Measurements from ENCODE around the gene RYR2.

RYR2 gene

GRCh38 chr1:237851210-237851845 lies 809.3 kb downstream of the RYR2 start:
- ChIA-PET CTCF (interaction anchor here (0.5 to 3.2 kb wide), 16 partner anchors 9 to 1742 kb away, joined by 3 to 34 read pairs (median 4); no protein-coding TSS in a partner anchor), POLR2A (no interaction called here)
- TF ChIP-seq ARNT (IDR thresholded peaks at IDR 0.05) (no peak), L3MBTL2 (conservative IDR thresholded peaks at IDR 0.05) (no peak), HDGF (IDR thresholded peaks at IDR 0.05; ENCODE audit: borderline replicate concordance) (no peak), TARDBP (IDR thresholded peaks at IDR 0.05) (no peak), FOXK2 (IDR thresholded peaks at IDR 0.05) (no peak), SP1 (IDR thresholded peaks at IDR 0.05) (no peak), BHLHE40 (IDR thresholded peaks at IDR 0.05; ENCODE audit: borderline replicate concordance) (no peak), FOXA1 (IDR thresholded peaks at IDR 0.05) (no peak), FOXM1 (IDR thresholded peaks at IDR 0.05; ENCODE audit: borderline replicate concordance) (no peak)
- DNase-seq (ENCODE audit: extremely low spot score), result peak; percentile 73

- ChIA-PET POLR2A (no interaction called here), CTCF (interaction anchor here (3.2 kb wide), 1 partner anchor 11 kb away, joined by 34 read pairs; no protein-coding TSS in a partner anchor)
- DNase-seq (ENCODE audit: extremely low spot score), result no peak
- TF ChIP-seq ARNT (IDR thresholded peaks at IDR 0.05) (no peak), NFRKB (IDR thresholded peaks at IDR 0.05) (no peak), ELF4 (IDR thresholded peaks at IDR 0.05) (no peak), SP1 (IDR thresholded peaks at IDR 0.05) (no peak), HDGF (IDR thresholded peaks at IDR 0.05; ENCODE audit: borderline replicate concordance) (no peak), L3MBTL2 (conservative IDR thresholded peaks at IDR 0.05) (no peak), FOXM1 (IDR thresholded peaks at IDR 0.05; ENCODE audit: borderline replicate concordance) (no peak), BHLHE40 (IDR thresholded peaks at IDR 0.05; ENCODE audit: borderline replicate concordance) (no peak), SUZ12 (IDR thresholded peaks at IDR 0.05) (no peak), TARDBP (IDR thresholded peaks at IDR 0.05) (no peak), FOXK2 (IDR thresholded peaks at IDR 0.05) (no peak), ZNF384 (IDR thresholded peaks at IDR 0.05) (no peak), CTBP1 (IDR thresholded peaks at IDR 0.05; ENCODE audit: borderline replicate concordance) (no peak), LEF1 (IDR thresholded peaks at IDR 0.05; ENCODE audit: borderline replicate concordance) (no peak), PKNOX1 (IDR thresholded peaks at IDR 0.05) (no peak)
Measured at GRCh38 chr1:237852342-237852741, 810.4 kb downstream of the RYR2 start.

- TF ChIP-seq BHLHE40 (IDR thresholded peaks at IDR 0.05; ENCODE audit: borderline replicate concordance) (no peak), FOXK2 (IDR thresholded peaks at IDR 0.05) (no peak), ELF4 (IDR thresholded peaks at IDR 0.05) (no peak), HDGF (IDR thresholded peaks at IDR 0.05; ENCODE audit: borderline replicate concordance) (no peak), TARDBP (IDR thresholded peaks at IDR 0.05) (no peak), FOXA1 (IDR thresholded peaks at IDR 0.05) (no peak), SP1 (IDR thresholded peaks at IDR 0.05) (no peak), ARNT (IDR thresholded peaks at IDR 0.05) (no peak), ZNF384 (IDR thresholded peaks at IDR 0.05) (no peak), SUZ12 (IDR thresholded peaks at IDR 0.05) (no peak), PKNOX1 (IDR thresholded peaks at IDR 0.05) (no peak), CTBP1 (IDR thresholded peaks at IDR 0.05; ENCODE audit: borderline replicate concordance) (no peak)
- DNase-seq (ENCODE audit: extremely low spot score), result no peak
- ChIA-PET CTCF (no interaction called here), POLR2A (no interaction called here)
Measured at GRCh38 chr1:237857455-237857854, 815.5 kb downstream of the RYR2 start.

GRCh38 chr1:237858992-237859391 lies 817.0 kb downstream of the RYR2 start:
- ChIA-PET POLR2A (no interaction called here), CTCF (interaction anchor here (0.7 kb wide), 1 partner anchor 686 kb away, joined by 3 read pairs; no protein-coding TSS in a partner anchor)
- TF ChIP-seq SP1 (IDR thresholded peaks at IDR 0.05), result no peak
- TF ChIP-seq ELF4 (IDR thresholded peaks at IDR 0.05), result no peak
- no peak for TF ChIP-seq ZNF384 (IDR thresholded peaks at IDR 0.05)
- no peak for TF ChIP-seq ARNT (IDR thresholded peaks at IDR 0.05)
- TF ChIP-seq L3MBTL2 (conservative IDR thresholded peaks at IDR 0.05), result no peak
- TF ChIP-seq FOXA1 (IDR thresholded peaks at IDR 0.05), result no peak
- TF ChIP-seq SUZ12 (IDR thresholded peaks at IDR 0.05), result no peak
- TF ChIP-seq NFRKB (IDR thresholded peaks at IDR 0.05), result no peak
- no peak for TF ChIP-seq LEF1 (IDR thresholded peaks at IDR 0.05; ENCODE audit: borderline replicate concordance)
- TF ChIP-seq TARDBP (IDR thresholded peaks at IDR 0.05), result no peak
- no peak for TF ChIP-seq BHLHE40 (IDR thresholded peaks at IDR 0.05; ENCODE audit: borderline replicate concordance)
- DNase-seq (ENCODE audit: extremely low spot score), result no peak

GRCh38 chr1:237861944-237862343 lies 820.0 kb downstream of the RYR2 start:
- no peak for DNase-seq (ENCODE audit: extremely low spot score)
- CTCF ChIA-PET, result interaction anchor here (0.7 to 3.8 kb wide), 2 partner anchors 78 to 1793 kb away, joined by 4 to 47 read pairs; no protein-coding TSS in a partner anchor
- POLR2A ChIA-PET, result no interaction called here
- TF ChIP-seq FOXA1 (IDR thresholded peaks at IDR 0.05) (no peak), ZNF384 (IDR thresholded peaks at IDR 0.05) (no peak), FOXK2 (IDR thresholded peaks at IDR 0.05) (no peak), SP1 (IDR thresholded peaks at IDR 0.05) (no peak)

GRCh38 chr1:237863234-237863633 lies 821.2 kb downstream of the RYR2 start:
- TF ChIP-seq TARDBP (IDR thresholded peaks at IDR 0.05), result no peak
- no peak for TF ChIP-seq ZNF384 (IDR thresholded peaks at IDR 0.05)
- TF ChIP-seq PKNOX1 (IDR thresholded peaks at IDR 0.05), result no peak
- TF ChIP-seq ELF4 (IDR thresholded peaks at IDR 0.05), result no peak
- no peak for TF ChIP-seq FOXA1 (IDR thresholded peaks at IDR 0.05)
- no peak for TF ChIP-seq NFRKB (IDR thresholded peaks at IDR 0.05)
- TF ChIP-seq FOXM1 (IDR thresholded peaks at IDR 0.05; ENCODE audit: borderline replicate concordance), result no peak
- no peak for TF ChIP-seq BHLHE40 (IDR thresholded peaks at IDR 0.05; ENCODE audit: borderline replicate concordance)
- TF ChIP-seq FOXK2 (IDR thresholded peaks at IDR 0.05), result no peak
- TF ChIP-seq ARNT (IDR thresholded peaks at IDR 0.05), result no peak
- no peak for TF ChIP-seq SUZ12 (IDR thresholded peaks at IDR 0.05)
- POLR2A ChIA-PET, result no interaction called here
- DNase-seq (ENCODE audit: extremely low spot score), result no peak
- CTCF ChIA-PET, result interaction anchor here (1.3 to 3.8 kb wide), 4 partner anchors 11 to 77 kb away, joined by 4 to 47 read pairs (median 20); no protein-coding TSS in a partner anchor

Data from HEK293T (cell line).